ENCODE measurements around the gene CCDC78. TPM values are rescaled to one million over a fixed set of nuclear protein-coding genes. Genes with fewer than 3 reads are reported as not detected.
A peak's percentile ranks its signal among the peaks of the same experiment; 100 is the strongest.
"Not testable (repeated sequence)": the region's sequence is repeated elsewhere in the genome, so short reads cannot be mapped to it uniquely, and the experiment has no call there.

CCDC78 gene
- total and polyA plus RNA-seq, 7 experiments from 2014 or later, result 2.6 to 4.4 (median 3.0) TPM; not detected in 2

DNA sequence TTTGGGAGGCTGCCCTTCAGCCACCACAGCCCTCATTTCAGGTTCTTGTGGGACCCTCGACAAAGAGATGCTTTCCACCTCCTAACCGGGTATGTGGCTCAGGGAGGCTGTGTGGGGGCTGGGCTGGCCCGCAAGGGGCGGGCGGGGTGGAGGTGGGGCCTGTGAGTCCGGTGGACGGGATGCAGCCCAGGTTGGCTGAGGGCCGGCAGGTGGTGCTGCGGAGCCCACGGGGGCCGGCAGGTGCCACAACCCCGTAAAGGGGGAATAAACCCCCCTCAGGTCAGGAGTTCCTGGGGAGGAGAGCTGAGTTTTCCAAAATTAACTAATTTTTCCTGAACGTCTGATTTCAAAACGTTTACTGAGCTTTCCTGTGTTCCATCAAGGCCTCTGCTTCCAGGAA is 19.5 kb upstream of the CCDC78 start:
- no peak overlapping the region for H3K4me3 Mint-ChIP-seq
- intact Hi-C loops (cut with micrococcal nuclease), result no loop called here
- H3K9me3 Mint-ChIP-seq, result no peaks in the 10 kb centered on the region
- Histone ChIP-seq H3K4me1 (ENCODE audit: control insufficient read depth in 2 of 2, insufficient read depth in 2 of 2, low read length in 2 of 2) (no peaks in the 10 kb centered on the region), H3K36me3 (ENCODE audit: control insufficient read depth in 2 of 3, insufficient read depth in 3 of 3, low read length in 3 of 3) (no peaks in the 10 kb centered on the region), H3K4me3 (ENCODE audit: low read length) (no peak overlapping the region), H3K27me3 (ENCODE audit: control insufficient read depth in 2 of 2, insufficient read depth in 2 of 2, low read length in 2 of 2) (no peaks in the 10 kb centered on the region), H3K27ac (ENCODE audit: low read depth, low read length) (no peak overlapping the region), H3K9me3 (ENCODE audit: control insufficient read depth in 2 of 3, low read length in 3 of 3) (no peaks in the 10 kb centered on the region)
- H3K4me1 Mint-ChIP-seq, result no peaks in the 10 kb centered on the region
- no peaks in the 10 kb centered on the region for H3K27me3 Mint-ChIP-seq
- H3K36me3 Mint-ChIP-seq, result no peaks in the 10 kb centered on the region
- POLR2A ChIA-PET, result interaction anchor here (1.3 kb wide), 1 partner anchor 33 kb away, joined by 3 read pairs; no protein-coding TSS in a partner anchor
- H3K27ac Mint-ChIP-seq, result no peak overlapping the region
- no peak for ATAC-seq
- DNase-seq, result no peak
- CTCF ChIA-PET, result no interaction called here

DNA sequence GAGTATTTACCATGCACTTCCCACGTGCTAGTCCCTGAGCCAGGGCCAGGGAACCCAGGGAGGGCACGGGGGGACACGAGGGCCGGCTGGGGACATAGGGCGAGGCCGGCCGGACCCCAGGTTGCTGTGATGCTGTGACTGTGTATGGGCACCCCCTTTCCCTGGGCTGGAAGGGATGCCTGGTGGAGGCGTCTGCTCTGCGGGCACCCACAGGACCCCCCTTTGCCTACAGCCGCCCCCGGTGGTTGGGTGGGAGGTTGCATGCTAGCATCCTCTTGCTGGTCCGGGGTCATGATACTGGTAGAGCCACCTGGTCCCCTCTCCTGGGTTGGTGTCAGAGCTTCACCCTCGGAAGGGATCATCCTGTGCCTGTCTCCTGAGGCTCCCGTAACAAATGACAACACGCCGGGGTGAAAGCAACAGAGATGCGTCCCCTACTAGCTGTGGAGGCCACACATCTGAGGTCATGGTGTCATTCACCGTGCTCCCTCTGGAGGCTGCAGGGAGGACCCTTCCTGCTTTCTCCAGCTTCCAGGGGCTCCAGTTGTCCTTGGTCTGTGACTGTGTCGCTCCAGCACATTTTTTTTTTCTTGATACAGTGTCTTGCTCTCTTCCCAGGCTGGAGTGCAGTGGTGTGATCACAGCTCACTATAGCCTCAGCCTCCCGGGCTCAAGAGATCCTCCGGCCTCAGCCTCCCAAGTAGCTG is 17.7 kb upstream of the CCDC78 start:
- no peak for ATAC-seq

DNA sequence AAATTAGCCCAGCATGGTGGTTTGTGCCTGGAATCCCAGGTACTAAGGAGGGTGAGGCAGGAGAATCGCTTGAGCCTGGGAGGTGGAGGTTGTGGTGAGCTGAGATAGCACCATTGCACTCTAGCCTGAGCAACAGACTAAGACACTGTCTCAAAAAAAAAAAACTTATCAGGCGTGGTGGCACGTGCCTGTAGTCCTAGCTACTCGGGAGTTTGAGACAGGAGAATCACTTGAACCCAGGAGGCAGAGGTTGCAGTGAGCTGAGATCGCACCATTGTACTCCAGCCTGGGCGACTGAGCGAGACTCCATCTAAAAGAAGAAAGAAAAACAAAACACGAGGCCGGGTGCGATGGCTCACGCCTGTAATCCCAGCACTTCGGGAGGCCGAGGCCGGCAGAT is 16.7 kb upstream of the CCDC78 start:
- ATAC-seq; H3K27me3 ChIP-seq (ENCODE audit: control insufficient read depth in 2 of 2, insufficient read depth in 2 of 2, low read length in 2 of 2); DNase-seq; H3K4me1 ChIP-seq (ENCODE audit: control insufficient read depth in 2 of 2, insufficient read depth in 2 of 2, low read length in 2 of 2); H3K27ac Mint-ChIP-seq; H3K9me3 Mint-ChIP-seq; intact Hi-C loops (cut with micrococcal nuclease); H3K27ac ChIP-seq (ENCODE audit: low read depth, low read length); H3K36me3 ChIP-seq (ENCODE audit: control insufficient read depth in 2 of 3, insufficient read depth in 3 of 3, low read length in 3 of 3); H3K9me3 ChIP-seq (ENCODE audit: control insufficient read depth in 2 of 3, low read length in 3 of 3); H3K4me3 ChIP-seq (ENCODE audit: low read length); H3K36me3 Mint-ChIP-seq; H3K27me3 Mint-ChIP-seq: not testable (repeated sequence)
- Mint-ChIP-seq H3K4me1 (peaks cover 0 to 14% (median 4%) of the 10 kb centered on the region in 7 donors), H3K4me3 (peak overlapping the region in 1 of 10 donors; percentile 56)
- POLR2A ChIA-PET, result interaction anchor here (0.6 to 0.7 kb wide), 2 partner anchors 22 to 28 kb away, joined by 3 read pairs; partner anchors contain the start of genes ANTKMT and METRN
- CTCF ChIA-PET, result interaction anchor here (3.8 kb wide), 1 partner anchor 31 kb away, joined by 15 read pairs; no protein-coding TSS in a partner anchor

More for the DNA sequence above, 17.7 kb upstream of the CCDC78 start:
- Histone ChIP-seq H3K4me1 (ENCODE audit: control insufficient read depth in 2 of 2, insufficient read depth in 2 of 2, low read length in 2 of 2) (peaks cover 4 to 10% of the 10 kb centered on the region in 2 donors), H3K36me3 (ENCODE audit: control insufficient read depth in 2 of 3, insufficient read depth in 3 of 3, low read length in 3 of 3) (peaks cover 0 to 3% (median 0%) of the 10 kb centered on the region in 3 experiments), H3K27ac (ENCODE audit: low read depth, low read length) (no peak overlapping the region), H3K4me3 (ENCODE audit: low read length) (no peak overlapping the region), H3K27me3 (ENCODE audit: control insufficient read depth in 2 of 2, insufficient read depth in 2 of 2, low read length in 2 of 2) (no peaks in the 10 kb centered on the region), H3K9me3 (ENCODE audit: control insufficient read depth in 2 of 3, low read length in 3 of 3) (no peaks in the 10 kb centered on the region)
- CTCF ChIA-PET, result interaction anchor here (0.6 to 3.8 kb wide), 2 partner anchors 32 to 41 kb away, joined by 4 to 15 read pairs; no protein-coding TSS in a partner anchor
- H3K9me3 Mint-ChIP-seq, result no peaks in the 10 kb centered on the region
- no peak overlapping the region for H3K4me3 Mint-ChIP-seq
- H3K4me1 Mint-ChIP-seq, result peaks cover 0 to 13% (median 4%) of the 10 kb centered on the region in 7 donors
- H3K36me3 Mint-ChIP-seq, result peaks cover 0 to 2% (median 0%) of the 10 kb centered on the region in 5 donors
- no peaks in the 10 kb centered on the region for H3K27me3 Mint-ChIP-seq
- intact Hi-C loops (cut with micrococcal nuclease), result no loop called here
- no peak for DNase-seq
- H3K27ac Mint-ChIP-seq, result no peak overlapping the region
- POLR2A ChIA-PET, result no interaction called here

DNA sequence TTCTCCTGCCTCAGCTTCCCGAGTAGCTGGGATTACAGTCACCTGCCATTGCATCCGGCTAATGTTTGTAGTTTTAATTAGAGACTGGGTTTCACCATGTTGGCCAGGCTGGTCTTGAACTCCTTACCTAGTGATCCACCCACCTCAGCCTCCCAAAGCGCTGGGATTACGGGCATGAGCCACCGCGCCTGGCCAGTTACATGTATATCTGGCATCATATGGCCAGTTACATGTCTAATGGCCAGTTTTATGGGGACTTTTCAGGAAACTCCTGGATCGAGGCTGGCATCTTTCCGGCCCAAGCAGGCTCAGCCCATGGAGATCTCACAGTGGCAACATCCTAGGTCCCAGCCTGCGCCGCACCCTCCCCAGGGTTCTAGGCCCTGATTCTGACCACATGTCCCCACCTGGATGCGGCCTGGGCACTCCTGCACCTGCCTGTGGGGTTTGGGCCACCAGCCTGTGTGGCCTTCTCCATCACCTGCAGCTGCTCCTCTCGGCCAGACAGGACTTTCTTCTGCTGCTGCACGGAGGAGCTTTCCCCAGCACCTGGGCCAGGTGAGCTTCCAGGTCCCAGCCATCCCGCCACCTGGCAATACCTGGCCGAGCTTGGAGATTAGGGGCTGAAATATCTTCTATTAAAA is 15.9 kb upstream of the CCDC78 start:
- DNase-seq, result no peak
- H3K4me1 ChIP-seq (ENCODE audit: control insufficient read depth in 2 of 2, insufficient read depth in 2 of 2, low read length in 2 of 2), result peaks cover 4 to 10% of the 10 kb centered on the region in 2 donors
- POLR2A ChIA-PET, result interaction anchor here (0.7 to 1.7 kb wide), 2 partner anchors 14 to 21 kb away, joined by 3 to 5 read pairs; partner anchors contain the start of gene ANTKMT
- H3K27ac ChIP-seq (ENCODE audit: low read depth, low read length), result no peak overlapping the region
- H3K9me3 ChIP-seq (ENCODE audit: control insufficient read depth in 2 of 3, low read length in 3 of 3), result no peaks in the 10 kb centered on the region
- no peaks in the 10 kb centered on the region for H3K27me3 ChIP-seq (ENCODE audit: control insufficient read depth in 2 of 2, insufficient read depth in 2 of 2, low read length in 2 of 2)
- Mint-ChIP-seq H3K27me3 (no peaks in the 10 kb centered on the region), H3K27ac (peak overlapping the region in 2 of 9 donors; percentile 26 to 38), H3K36me3 (peaks cover 0 to 10% (median 0%) of the 10 kb centered on the region in 5 donors), H3K4me3 (peak overlapping the region in 9 of 10 donors; percentile 31 to 82 (median 65)), H3K9me3 (no peaks in the 10 kb centered on the region), H3K4me1 (peaks cover 0 to 16% (median 5%) of the 10 kb centered on the region in 7 donors)
- H3K36me3 ChIP-seq (ENCODE audit: control insufficient read depth in 2 of 3, insufficient read depth in 3 of 3, low read length in 3 of 3), result peaks cover 0 to 13% (median 0%) of the 10 kb centered on the region in 3 experiments
- H3K4me3 ChIP-seq (ENCODE audit: low read length), result no peak overlapping the region
- intact Hi-C loops (cut with micrococcal nuclease), result loop anchor here (1.0 to 2.0 kb wide), 8 partner anchors 14 to 341 kb away; partner anchors contain the start of genes CHTF18 (in 2 of the 2), RPUSD1 (in 2 of the 2), CCDC78 (in 1 of the 2) and DECR2 (in 1 of the 2)
- CTCF ChIA-PET, result interaction anchor here (0.7 to 3.8 kb wide), 3 partner anchors 8 to 30 kb away, joined by 3 to 15 read pairs (median 4); no protein-coding TSS in a partner anchor
- ATAC-seq, result no peak

DNA sequence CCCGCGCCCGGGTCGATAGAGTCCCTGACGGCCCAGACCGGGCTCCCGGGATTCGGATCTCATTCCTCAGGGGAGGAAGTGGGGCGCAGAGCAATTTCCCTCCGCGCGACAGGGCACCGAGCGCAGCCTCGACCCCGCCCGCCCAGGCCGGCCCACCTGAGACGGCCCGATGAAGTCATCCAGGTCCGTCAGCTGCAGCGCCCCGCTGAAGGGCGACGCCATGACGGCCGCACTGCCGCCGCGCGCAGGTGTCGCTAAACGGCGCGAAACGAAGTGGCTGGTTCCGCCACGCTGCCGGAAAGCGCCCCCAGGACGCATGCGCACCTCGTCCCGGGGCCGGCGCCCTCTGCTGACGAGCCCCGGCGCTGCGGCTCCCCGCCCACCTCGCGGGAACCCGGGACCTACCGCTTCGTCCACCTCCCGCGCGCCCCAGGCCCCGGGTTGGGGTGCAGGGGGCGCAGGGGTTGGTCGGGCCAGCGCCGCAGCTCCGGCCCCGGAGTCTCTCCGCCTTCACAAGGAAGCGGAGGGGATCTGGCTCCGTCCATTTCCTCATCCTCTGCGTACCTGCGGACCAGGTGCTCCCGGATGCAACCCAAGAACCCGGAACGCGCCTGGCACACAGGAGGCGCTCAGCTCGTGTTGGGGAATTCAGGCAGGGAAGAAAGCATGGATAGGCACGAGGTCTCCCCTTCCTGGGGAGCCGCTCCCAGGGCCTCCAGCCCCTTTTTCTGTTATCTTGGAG is 14.7 kb upstream of the CCDC78 start, which contains the start of gene CIAO3:
CIAO3 (minus strand) TSS at position 234 of the 742 bp plus-strand sequence; CDS start at position 222, 12 bp downstream.
- Mint-ChIP-seq H3K27ac (peak within 1 kb of the TSS in 7 of 9 donors; percentile 26 to 81 (median 77)), H3K27me3 (no peaks in the 10 kb centered on the region), H3K4me3 (peak within 1 kb of the TSS; percentile 63 to 85 (median 80)), H3K4me1 (peaks cover 0 to 16% (median 5%) of the 10 kb centered on the region in 7 donors), H3K36me3 (peaks cover 0 to 11% (median 0%) of the 10 kb centered on the region in 5 donors), H3K9me3 (no peaks in the 10 kb centered on the region)
- H3K27me3 ChIP-seq (ENCODE audit: control insufficient read depth in 2 of 2, insufficient read depth in 2 of 2, low read length in 2 of 2), result no peaks in the 10 kb centered on the region
- peak; percentile 85 to 99 (median 91) for DNase-seq
- peaks cover 4 to 10% of the 10 kb centered on the region in 2 donors for H3K4me1 ChIP-seq (ENCODE audit: control insufficient read depth in 2 of 2, insufficient read depth in 2 of 2, low read length in 2 of 2)
- CTCF ChIA-PET, result interaction anchor here (0.7 to 3.8 kb wide), 7 partner anchors 9 to 608 kb away, joined by 3 to 15 read pairs (median 3); partner anchors contain the start of genes CCDC78 and HAGHL
- POLR2A ChIA-PET, result interaction anchor here (1.0 to 2.5 kb wide), 9 partner anchors 8 to 47 kb away, joined by 3 to 11 read pairs (median 4); partner anchors contain the start of genes ANTKMT, CCDC78, CHTF18 and RPUSD1
- H3K36me3 ChIP-seq (ENCODE audit: control insufficient read depth in 2 of 3, insufficient read depth in 3 of 3, low read length in 3 of 3), result peaks cover 0 to 25% (median 2%) of the 10 kb centered on the region in 3 experiments
- H3K4me3 ChIP-seq (ENCODE audit: low read length), result peak within 1 kb of the TSS; percentile 81
- ATAC-seq, result peak; percentile 93
- intact Hi-C loops (cut with micrococcal nuclease), result loop anchor here (1.0 to 2.0 kb wide), 8 partner anchors 13 to 340 kb away; partner anchors contain the start of genes CHTF18 (in 2 of the 2), RPUSD1 (in 2 of the 2), CCDC78 (in 1 of the 2) and DECR2 (in 1 of the 2)
- no peaks in the 10 kb centered on the region for H3K9me3 ChIP-seq (ENCODE audit: control insufficient read depth in 2 of 3, low read length in 3 of 3)
- peak within 1 kb of the TSS; percentile 86 for H3K27ac ChIP-seq (ENCODE audit: low read depth, low read length)
